ENCODE results near the gene TNFRSF6B. TPM values are rescaled to one million over a fixed set of nuclear protein-coding genes. Genes with fewer than 3 reads are reported as not detected.
"Not testable (repeated sequence)": the region's sequence is repeated elsewhere in the genome, so short reads cannot be mapped to it uniquely, and the experiment has no call there.

Gene TNFRSF6B
- polyA plus RNA-seq, 10 donors: 0.22 to 3.0 (median 0.87) TPM

GRCh38 chr20:63706027-63706695 lies 9.7 kb downstream of the TNFRSF6B start:
- DNase-seq: no peak

GRCh38 chr20:63706852-63707557 lies 10.6 kb downstream of the TNFRSF6B start:
- peak in 1 of 3 donors; percentile 67 for DNase-seq

- peak; percentile 76 to 96 (median 90) for DNase-seq
These were observed 11.3 kb downstream of the TNFRSF6B start, which contains the start of the genes ARFRP1 and ZGPAT for GRCh38 chr20:63707558-63708300. ARFRP1 (minus strand) TSS chr20:63707976; CDS start chr20:63707091, 885 bp downstream. ZGPAT (plus strand) TSS chr20:63708039; CDS start chr20:63708581, 542 bp downstream.

GRCh38 chr20:63708301-63709148 lies 12.1 kb downstream of the TNFRSF6B start:
- DNase-seq: peak in 1 of 3 donors; percentile 34

- DNase-seq: no peak
These were observed 12.7 kb downstream of the TNFRSF6B start for GRCh38 chr20:63709149-63709527.

DNA sequence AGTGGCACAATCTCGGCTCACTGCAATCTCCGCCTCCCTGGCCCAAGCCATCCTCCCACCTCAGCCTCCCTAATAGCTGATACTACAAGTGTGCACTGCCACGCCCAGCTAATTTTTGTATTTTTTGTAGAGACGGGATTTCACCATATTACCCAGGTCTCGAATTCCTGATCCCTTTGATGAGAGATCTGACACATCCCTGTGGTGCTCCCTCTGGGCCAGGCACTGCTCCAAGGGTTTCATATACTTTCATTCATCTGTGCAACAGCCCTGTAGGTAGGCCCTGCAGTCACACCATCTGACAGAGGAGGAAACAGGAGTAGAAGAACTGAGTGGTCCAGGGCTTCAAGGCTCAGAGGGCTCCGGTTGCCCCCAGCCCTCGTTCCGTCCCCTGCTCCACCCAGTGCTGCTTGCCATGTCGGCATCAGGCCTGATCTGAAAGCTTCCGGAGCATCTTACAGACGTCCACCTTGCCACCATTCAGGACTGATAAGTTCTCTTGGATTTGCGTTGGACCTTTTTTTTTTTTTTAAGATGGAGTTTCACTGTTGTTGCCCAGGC lies 14.7 kb downstream of the TNFRSF6B start:
- no peak for DNase-seq

DNA sequence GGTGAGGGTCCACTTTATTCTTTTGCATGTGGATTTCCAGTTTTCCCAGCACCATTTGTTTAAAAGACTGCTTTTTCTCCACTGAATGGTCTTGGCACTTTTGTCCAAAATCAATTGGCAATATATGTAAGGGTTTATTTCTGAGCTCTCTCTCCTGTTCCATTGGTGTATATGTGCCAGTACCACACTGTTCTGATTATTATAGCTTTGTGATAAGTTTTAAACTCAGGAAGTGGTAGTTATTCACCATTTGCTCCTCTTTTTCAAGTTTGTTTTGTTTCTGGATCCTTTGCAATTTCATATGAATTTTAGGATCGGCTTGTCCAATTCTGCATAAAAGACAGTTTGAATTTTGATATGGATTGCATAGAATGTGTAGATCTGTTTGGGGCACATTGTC lies 15.7 kb downstream of the TNFRSF6B start:
- DNase-seq: no peak

- DNase-seq: no peak
These were observed 18.4 kb downstream of the TNFRSF6B start for GRCh38 chr20:63714858-63715257.

- peak in 1 of 3 donors; percentile 6 for DNase-seq
These were observed 22.5 kb downstream of the TNFRSF6B start for GRCh38 chr20:63718996-63719395.

GRCh38 chr20:63722967-63723622 lies 26.6 kb downstream of the TNFRSF6B start:
- not testable (repeated sequence) for DNase-seq

DNA sequence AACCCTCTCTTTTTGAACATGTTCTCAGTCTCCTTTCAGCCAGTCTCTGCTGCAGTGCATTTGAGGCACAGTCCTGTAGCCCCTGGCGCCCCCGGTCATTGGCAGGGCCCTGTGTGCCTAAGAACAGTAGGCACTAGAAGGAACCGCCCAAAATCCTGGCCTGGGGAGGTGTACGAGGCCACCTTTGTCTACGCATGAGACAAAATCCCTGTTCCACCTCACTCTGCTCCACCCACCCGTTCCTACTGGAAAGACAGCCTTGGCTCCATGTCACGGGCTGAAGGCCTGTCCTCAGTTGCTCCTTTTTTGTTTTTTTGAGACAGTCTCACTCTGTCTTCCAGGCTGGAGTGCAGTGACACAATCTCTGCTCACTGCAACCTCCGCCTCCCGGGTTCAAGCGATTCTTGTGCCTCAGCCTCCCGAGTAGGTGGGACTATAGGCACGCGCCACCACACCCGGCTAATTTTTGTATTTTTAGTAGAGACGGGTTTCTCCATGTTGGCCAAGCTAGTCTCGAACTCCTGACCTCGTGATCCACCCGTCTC lies 33.8 kb downstream of the TNFRSF6B start:
- DNase-seq: not testable (repeated sequence)

DNA sequence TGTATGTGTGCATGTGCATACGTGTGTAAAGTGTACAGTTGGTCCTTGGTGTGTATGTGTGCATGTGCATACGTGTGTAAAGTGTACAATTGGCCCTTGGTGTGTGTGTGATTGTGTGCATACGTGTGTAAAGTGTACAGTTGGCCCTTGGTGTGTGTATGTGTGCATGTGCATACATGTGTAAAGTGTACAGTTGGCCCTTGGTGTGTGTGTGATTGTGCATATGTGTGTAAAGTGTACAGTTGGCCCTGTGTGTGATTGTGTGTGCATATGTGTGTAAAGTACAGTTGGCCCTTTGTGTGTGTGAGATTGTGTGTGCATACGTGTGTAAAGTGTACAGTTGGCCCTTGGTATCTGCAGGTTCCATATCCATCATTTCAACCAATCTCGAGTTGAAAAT lies 35.0 kb downstream of the TNFRSF6B start:
- DNase-seq: no peak

- DNase-seq: no peak
These were observed 36.0 kb downstream of the TNFRSF6B start for GRCh38 chr20:63732118-63733095.

DNA sequence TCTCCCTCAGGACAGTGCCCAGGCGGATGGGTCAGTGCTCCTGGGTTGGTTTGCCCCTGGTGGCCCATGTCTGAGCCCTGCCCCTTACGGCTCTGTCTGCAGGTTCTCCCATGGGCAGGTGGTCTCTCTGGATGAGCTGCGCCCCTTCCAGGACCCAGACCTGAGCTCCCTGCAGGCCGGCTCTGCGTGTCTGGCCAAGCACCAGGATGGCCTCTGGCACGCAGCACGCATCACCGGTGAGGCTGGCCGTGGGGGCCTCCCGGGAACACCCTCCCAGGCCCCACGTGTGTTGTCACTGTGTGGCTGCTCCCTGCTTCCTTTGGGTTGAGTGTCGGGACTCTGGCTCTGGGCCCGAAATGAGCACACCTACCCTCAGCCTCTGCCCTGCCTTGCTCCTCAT lies 36.7 kb downstream of the TNFRSF6B start:
- no peak for DNase-seq

- no peak for DNase-seq
These were observed 37.2 kb downstream of the TNFRSF6B start for GRCh38 chr20:63733579-63734081.

DNA sequence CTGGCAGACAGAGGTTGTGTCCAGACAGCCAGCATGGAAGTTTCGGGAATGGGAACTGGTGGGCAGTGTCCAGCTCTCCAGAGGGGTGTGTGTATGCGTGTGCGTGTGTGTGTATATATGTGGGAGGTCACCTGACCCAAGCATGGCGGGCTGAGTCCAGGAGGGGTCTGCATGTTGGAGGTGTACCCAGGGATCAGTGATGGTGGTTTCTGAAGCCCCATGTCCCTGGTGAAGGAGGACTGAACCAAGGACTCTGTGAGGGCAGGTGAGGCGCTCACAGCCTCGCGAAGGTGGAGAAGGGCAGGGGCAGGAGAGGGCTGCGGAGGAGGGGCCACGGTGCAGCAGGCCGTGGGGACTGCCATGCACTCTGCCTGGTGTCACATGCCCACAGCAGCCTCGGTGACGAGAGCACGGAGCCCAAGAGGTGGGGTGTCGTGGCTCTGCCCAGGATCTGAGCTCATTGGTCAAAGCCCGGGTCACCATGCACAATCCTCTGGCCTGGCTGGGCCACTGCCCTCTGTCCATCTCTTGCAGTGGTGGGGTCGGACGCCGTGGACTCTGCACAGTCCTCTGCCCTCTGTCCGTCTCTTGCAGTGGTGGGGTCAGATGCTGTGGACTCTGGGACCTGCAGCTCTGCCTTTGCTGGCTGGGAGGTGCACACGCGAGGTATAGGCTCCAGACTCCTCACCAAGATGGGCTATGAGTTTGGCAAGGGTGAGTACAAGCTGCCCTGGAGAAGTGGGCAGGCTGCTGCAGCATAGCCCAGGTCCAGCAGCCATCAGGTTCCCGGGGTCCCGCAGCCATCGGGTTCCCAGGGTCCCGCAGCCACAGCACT lies 37.9 kb downstream of the TNFRSF6B start:
- DNase-seq: no peak

- DNase-seq: peak in 1 of 3 donors; percentile 44
These were observed 38.8 kb downstream of the TNFRSF6B start for GRCh38 chr20:63734946-63735858.
